Type B pancreatic cell (in vitro differentiated cells): ENCODE measurements around the gene NRIP1. TPM values are rescaled to one million over a fixed set of nuclear protein-coding genes. Genes with fewer than 3 reads are reported as not detected.

Experiments
- DNase-seq: peaks from one replicate; pipeline ENCODE4 v3.0.0; 2021; ENCODE audit warnings: mixed read lengths; ENCODE audit not compliant: unreplicated experiment; ENCODE audit errors: extremely low spot score
- H3K27ac Mint-ChIP-seq: 2 replicates; pipeline ENCODE4 v1.8.0; 2021; ENCODE audit warnings: mild to moderate bottlenecking, mixed read lengths
- H3K27me3 Mint-ChIP-seq: 2 replicates; pipeline ENCODE4 v1.8.0; 2021; ENCODE audit warnings: mixed read lengths
- H3K36me3 Mint-ChIP-seq: 2 replicates; pipeline ENCODE4 v1.8.0; 2021; ENCODE audit warnings: mixed read lengths
- H3K4me1 Mint-ChIP-seq: one replicate; pipeline ENCODE4 v1.8.0; 2021; ENCODE audit warnings: mixed read lengths; ENCODE audit not compliant: unreplicated experiment
- H3K4me3 Mint-ChIP-seq: 2 replicates; pipeline ENCODE4 v1.8.0; 2021; ENCODE audit warnings: mild to moderate bottlenecking, mixed read lengths
- H3K9me3 Mint-ChIP-seq: 2 replicates; pipeline ENCODE4 v1.8.0; 2021; ENCODE audit warnings: mixed read lengths
- CTCF ChIP-seq: fragments of 200-600 bp; sonication (generic); conservative IDR thresholded peaks from 2 replicates; pipeline ENCODE4 v1.5.0; 2021; ENCODE audit warnings: antibody characterized with exemption, mild to moderate bottlenecking
- total RNA-seq: library from RNA; stranded (reverse); gene quantifications from 2 replicates; pipeline ENCODE4 v1.2.1, GENCODE V29; 2021; ENCODE audit warnings: low replicate concordance

The NRIP1 gene
- total RNA-seq, 1 donor from 2014 or later, result 88.6 TPM

- H3K9me3 Mint-ChIP-seq, result peaks cover 6% of the 10 kb centered on the region
- H3K36me3 Mint-ChIP-seq, result peaks cover 43% of the 10 kb centered on the region
- H3K27me3 Mint-ChIP-seq, result no peaks in the 10 kb centered on the region
- H3K27ac Mint-ChIP-seq, result no peak overlapping the region
- no peak for TF ChIP-seq CTCF
- no peak for DNase-seq
- peaks cover 32% of the 10 kb centered on the region for H3K4me1 Mint-ChIP-seq
- no peak overlapping the region for H3K4me3 Mint-ChIP-seq
Measured at GRCh38 chr21:15011967-15012366, 52.8 kb downstream of the NRIP1 start.

GRCh38 chr21:15010645-15011044 is 54.2 kb downstream of the NRIP1 start:
- H3K27ac Mint-ChIP-seq, result no peak overlapping the region

GRCh38 chr21:15009837-15010363 is 54.9 kb downstream of the NRIP1 start:
- no peak overlapping the region for H3K4me3 Mint-ChIP-seq
- H3K27ac Mint-ChIP-seq, result no peak overlapping the region
- peaks cover 43% of the 10 kb centered on the region for H3K36me3 Mint-ChIP-seq
- no peaks in the 10 kb centered on the region for H3K27me3 Mint-ChIP-seq
- peaks cover 46% of the 10 kb centered on the region for H3K4me1 Mint-ChIP-seq
- peaks cover 6% of the 10 kb centered on the region for H3K9me3 Mint-ChIP-seq
- no peak for TF ChIP-seq CTCF
- DNase-seq, result no peak

More at GRCh38 chr21:15010645-15011044, 54.2 kb downstream of the NRIP1 start:
- H3K4me1 Mint-ChIP-seq, result peaks cover 38% of the 10 kb centered on the region
- no peak overlapping the region for H3K4me3 Mint-ChIP-seq
- DNase-seq, result no peak
- H3K27me3 Mint-ChIP-seq, result no peaks in the 10 kb centered on the region
- no peak for TF ChIP-seq CTCF
- H3K36me3 Mint-ChIP-seq, result peaks cover 45% of the 10 kb centered on the region
- H3K9me3 Mint-ChIP-seq, result peaks cover 6% of the 10 kb centered on the region

- H3K9me3 Mint-ChIP-seq, result peaks cover 6% of the 10 kb centered on the region
- no peak for TF ChIP-seq CTCF
- peaks cover 55% of the 10 kb centered on the region for H3K4me1 Mint-ChIP-seq
- no peak overlapping the region for H3K4me3 Mint-ChIP-seq
- H3K27me3 Mint-ChIP-seq, result no peaks in the 10 kb centered on the region
- no peak overlapping the region for H3K27ac Mint-ChIP-seq
- H3K36me3 Mint-ChIP-seq, result peaks cover 33% of the 10 kb centered on the region
- DNase-seq, result no peak
Measured at GRCh38 chr21:15007716-15008296, 57.0 kb downstream of the NRIP1 start.

- TF ChIP-seq CTCF, result no peak
- H3K4me1 Mint-ChIP-seq, result peaks cover 62% of the 10 kb centered on the region
- peak overlapping the region; percentile 40 for H3K4me3 Mint-ChIP-seq
- H3K27me3 Mint-ChIP-seq, result no peaks in the 10 kb centered on the region
- H3K27ac Mint-ChIP-seq, result no peak overlapping the region
- H3K36me3 Mint-ChIP-seq, result peaks cover 33% of the 10 kb centered on the region
- H3K9me3 Mint-ChIP-seq, result peaks cover 6% of the 10 kb centered on the region
- DNase-seq, result no peak
Measured at GRCh38 chr21:15006594-15007230, 58.1 kb downstream of the NRIP1 start.
